Choroid plexus epithelial cell (primary cell): ENCODE measurements around the gene MEFV.

Source experiments
- DNase-seq: peaks from one replicate; pipeline ENCODE4 v3.0.0-alpha.2; 2010; ENCODE audit warnings: low read depth
- H3K4me3 ChIP-seq: 2 replicates; pipeline ENCODE4 v1.5.1; 2011; ENCODE audit warnings: low read depth, mild to moderate bottlenecking, control low read depth, low read length, moderate library complexity
- CTCF ChIP-seq: conservative IDR thresholded peaks from 2 replicates; pipeline ENCODE4 v1.5.1; 2011; ENCODE audit warnings: low read depth, mild to moderate bottlenecking, control low read depth, inconsistent platforms, low read length, moderate library complexity

Gene MEFV

GRCh38 chr16:3264137-3265036 is 8.0 kb upstream of the MEFV start:
- peak; percentile 98 for DNase-seq
- TF ChIP-seq CTCF: peak; percentile 39
- H3K4me3 ChIP-seq: peak overlapping the region; percentile 84

GRCh38 chr16:3262517-3262916 is 6.1 kb upstream of the MEFV start:
- DNase-seq: no peak
- H3K4me3 ChIP-seq: no peak overlapping the region
- no peak for TF ChIP-seq CTCF

- no peak for TF ChIP-seq CTCF
- no peak overlapping the region for H3K4me3 ChIP-seq
These were observed 3.4 kb upstream of the MEFV start for GRCh38 chr16:3259836-3260235.

GRCh38 chr16:3256866-3257465 is 533 bp upstream of the MEFV start:
- H3K4me3 ChIP-seq: no peak overlapping the region
- peak; percentile 7 for DNase-seq
- TF ChIP-seq CTCF: no peak

More at GRCh38 chr16:3259836-3260235, 3.4 kb upstream of the MEFV start:
- DNase-seq: no peak

- no peak for DNase-seq
- no peak for TF ChIP-seq CTCF
- no peak overlapping the region for H3K4me3 ChIP-seq
These were observed 2.1 kb downstream of the MEFV start for GRCh38 chr16:3254309-3254708.

GRCh38 chr16:3252967-3253366 is 3.5 kb downstream of the MEFV start:
- no peak for TF ChIP-seq CTCF
- DNase-seq: no peak
- no peak overlapping the region for H3K4me3 ChIP-seq
